Left ventricle myocardium superior (tissue), 1 donor: ENCODE data around the gene CYTH1. TPM values are rescaled to one million over a fixed set of nuclear protein-coding genes. Genes with fewer than 3 reads are reported as not detected.

ENCODE experiments used
- ATAC-seq: fragments of 200-7000 bp; cut with Tn5 transposase; one replicate; pipeline ENCODE4 v1.9.1; 2020; ENCODE audit warnings: mild to moderate bottlenecking, moderate library complexity
- DNase-seq: peaks from one replicate; pipeline ENCODE4 v3.0.0-alpha.2; 2020
- intact Hi-C: fragments of 100-400 bp; cut with micrococcal nuclease; formaldehyde crosslinking; loops from one replicate; pipeline ENCODE4 v1.11.0; 2022
- total RNA-seq: library from RNA; stranded (reverse); fragmentation: NEBNext Ultra II Directional; extraction: Animal tissue kit (Norgen Biotek cat#: 25700); gene quantifications from one replicate; pipeline ENCODE4 v1.2.1, GENCODE V29; 2021
- donor health status: DM: no; HTN: yes; CAD: no; lungs with severe emphysema.

Gene CYTH1
- total RNA-seq, 1 donor from 2014 or later = 38.0 TPM

DNA sequence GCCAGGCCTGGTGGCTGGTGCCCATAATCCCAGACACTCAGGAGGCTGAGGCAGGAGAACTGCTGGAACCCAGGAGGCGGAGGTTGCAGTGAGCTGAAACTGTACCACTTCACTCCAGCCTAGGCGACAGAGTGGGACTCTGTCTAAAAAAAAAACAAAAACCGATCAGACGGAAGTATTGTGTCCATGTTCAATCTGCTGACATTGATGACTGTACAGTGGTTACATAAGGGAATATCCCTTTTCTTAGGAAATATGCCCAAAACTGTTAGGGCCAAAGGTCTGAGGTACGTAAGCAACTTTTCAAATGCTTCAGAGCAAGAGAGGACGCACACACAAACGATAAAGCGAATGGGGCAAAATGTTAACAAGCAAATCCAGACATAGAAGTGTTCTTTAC, 135.0 kb downstream of the CYTH1 start:
- ATAC-seq (no peak), DNase-seq (no peak)
- intact Hi-C loops = no loop called here

GRCh38 chr17:78645421-78646295, 136.4 kb downstream of the CYTH1 start:
- DNase-seq = peak; percentile 81
- intact Hi-C loops = no loop called here
- peak; percentile 94 for ATAC-seq

- ATAC-seq = no peak
- DNase-seq = no peak
- intact Hi-C loops = no loop called here
These were observed 137.1 kb downstream of the CYTH1 start for GRCh38 chr17:78644931-78645351.

DNA sequence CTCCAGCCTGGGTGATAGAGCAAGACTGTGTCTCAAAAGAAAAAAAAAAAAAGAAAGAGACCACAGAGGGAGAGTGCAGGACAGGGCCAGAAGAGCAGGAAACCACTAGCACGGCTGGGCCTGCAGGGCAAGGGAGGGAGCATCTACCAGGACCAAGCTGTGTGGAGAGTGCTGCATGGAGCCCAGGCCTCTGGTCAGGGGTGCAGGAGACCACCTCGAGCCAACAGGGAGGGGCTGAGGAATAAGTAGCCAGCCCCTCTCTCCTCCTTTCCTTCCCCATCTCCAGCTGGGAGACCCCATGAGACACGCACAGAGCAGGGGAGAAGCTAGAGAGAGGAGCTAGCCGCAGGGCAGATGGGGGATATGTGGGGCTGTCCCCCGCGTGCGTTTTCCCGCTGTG, 137.8 kb downstream of the CYTH1 start:
- intact Hi-C loops = no loop called here
- no peak for DNase-seq
- ATAC-seq = no peak

DNA sequence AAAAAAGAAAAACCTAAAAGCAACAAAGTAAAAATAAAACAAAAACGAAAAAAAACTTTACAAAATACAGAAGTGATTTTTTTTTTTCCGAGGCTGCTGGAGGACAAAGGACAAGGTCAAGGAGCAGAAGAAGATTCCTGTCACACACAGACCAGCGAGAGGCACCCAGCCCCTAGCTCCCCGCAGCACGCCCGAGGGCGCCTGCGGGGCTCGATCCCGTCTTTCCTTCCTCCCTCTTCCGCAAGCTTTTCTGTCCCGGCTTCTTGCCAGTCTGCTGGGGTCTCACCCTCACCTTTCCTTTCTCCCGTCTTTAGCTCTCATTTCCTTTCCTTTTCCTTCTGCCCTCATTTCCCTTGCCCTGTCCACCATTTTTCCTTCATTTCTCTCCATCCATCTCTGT, 138.7 kb downstream of the CYTH1 start:
- DNase-seq (no peak), ATAC-seq (no peak)
- intact Hi-C loops = no loop called here

DNA sequence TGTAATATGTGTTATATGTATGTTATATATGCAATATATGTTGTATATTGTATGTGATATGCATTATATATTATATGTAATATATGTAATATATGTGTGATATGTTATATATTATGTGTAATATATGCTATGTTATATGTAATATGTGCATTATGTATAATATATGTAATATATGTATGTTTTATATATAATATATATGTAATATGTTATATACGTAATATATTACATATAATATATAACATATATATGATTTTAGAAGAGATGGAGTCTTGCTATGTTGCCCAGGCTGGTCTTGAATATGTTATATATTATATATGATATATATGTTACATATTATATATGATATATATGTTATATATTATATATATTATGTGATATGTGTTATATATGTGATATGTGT, 139.4 kb downstream of the CYTH1 start:
- intact Hi-C loops = no loop called here
- no peak for ATAC-seq
- DNase-seq = no peak

GRCh38 chr17:78641666-78642065, 140.4 kb downstream of the CYTH1 start:
- DNase-seq (no peak), ATAC-seq (no peak)
- intact Hi-C loops = no loop called here

GRCh38 chr17:78641243-78641642, 140.8 kb downstream of the CYTH1 start:
- ATAC-seq (no peak), DNase-seq (no peak)
- intact Hi-C loops = no loop called here

GRCh38 chr17:78640700-78641099, 141.4 kb downstream of the CYTH1 start:
- intact Hi-C loops = no loop called here
- no peak for ATAC-seq
- no peak for DNase-seq

DNA sequence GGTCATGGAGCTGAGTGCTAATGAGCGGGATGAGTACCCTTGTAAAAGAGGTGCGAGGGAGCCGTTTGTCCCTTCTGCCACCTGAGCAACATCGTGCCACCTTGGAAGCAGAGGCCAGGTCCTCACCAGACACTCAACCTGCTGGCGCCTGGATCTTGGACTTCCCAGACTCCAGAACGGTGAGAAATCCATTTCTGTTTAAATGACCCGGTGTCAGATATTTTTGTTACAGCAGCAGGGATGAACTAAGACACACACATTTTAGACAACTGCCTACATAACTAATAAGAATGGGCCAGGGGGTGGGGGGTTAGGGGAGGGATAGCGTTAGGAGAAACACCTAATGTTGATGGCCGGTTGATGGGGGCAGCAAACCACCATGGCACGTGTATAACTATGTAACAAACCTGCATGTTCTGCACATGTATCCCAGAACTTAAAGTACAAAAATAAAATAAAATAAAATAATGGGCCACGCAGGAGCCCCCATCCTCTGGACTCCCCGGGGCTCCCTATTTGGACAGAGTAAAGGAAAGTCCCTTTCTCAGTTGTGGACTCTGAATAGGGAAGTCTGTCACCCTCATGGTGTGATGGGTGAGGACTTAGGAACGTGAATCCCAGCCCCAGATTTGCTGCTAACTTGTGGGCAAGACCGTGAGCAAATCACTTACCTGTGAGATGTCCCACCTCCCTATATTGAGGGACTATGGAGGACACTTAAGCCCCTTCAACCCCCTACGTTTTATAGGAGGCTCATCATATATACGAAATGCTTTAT, 144.2 kb downstream of the CYTH1 start:
- DNase-seq (no peak), ATAC-seq (no peak)
- intact Hi-C loops = no loop called here

DNA sequence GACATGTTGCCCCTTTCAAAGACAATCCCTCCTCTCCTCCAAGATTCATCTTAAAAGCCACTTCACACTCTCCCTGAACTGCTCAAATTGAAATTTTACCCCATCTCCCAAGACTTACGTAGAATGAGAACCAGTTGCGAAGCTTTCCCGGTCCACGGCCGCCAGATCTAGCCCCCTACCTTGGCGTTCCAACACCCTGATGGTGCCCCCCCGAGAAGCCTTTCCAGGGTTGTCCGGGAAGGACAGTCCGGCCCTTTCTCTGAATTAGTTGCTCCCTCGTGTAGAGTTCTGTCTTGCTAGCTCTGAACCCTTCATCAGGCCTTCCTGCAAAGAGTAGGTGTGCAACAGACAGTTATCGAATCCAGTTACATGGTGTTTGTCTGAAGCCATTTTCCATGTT, 144.9 kb downstream of the CYTH1 start:
- DNase-seq (no peak), ATAC-seq (no peak)
- intact Hi-C loops = no loop called here

- DNase-seq (no peak), ATAC-seq (no peak)
- intact Hi-C loops = no loop called here
These were observed 147.9 kb downstream of the CYTH1 start for GRCh38 chr17:78634154-78634553.

- DNase-seq = no peak
- intact Hi-C loops = no loop called here
- ATAC-seq = no peak
These were observed 152.6 kb downstream of the CYTH1 start for GRCh38 chr17:78629436-78629995.

DNA sequence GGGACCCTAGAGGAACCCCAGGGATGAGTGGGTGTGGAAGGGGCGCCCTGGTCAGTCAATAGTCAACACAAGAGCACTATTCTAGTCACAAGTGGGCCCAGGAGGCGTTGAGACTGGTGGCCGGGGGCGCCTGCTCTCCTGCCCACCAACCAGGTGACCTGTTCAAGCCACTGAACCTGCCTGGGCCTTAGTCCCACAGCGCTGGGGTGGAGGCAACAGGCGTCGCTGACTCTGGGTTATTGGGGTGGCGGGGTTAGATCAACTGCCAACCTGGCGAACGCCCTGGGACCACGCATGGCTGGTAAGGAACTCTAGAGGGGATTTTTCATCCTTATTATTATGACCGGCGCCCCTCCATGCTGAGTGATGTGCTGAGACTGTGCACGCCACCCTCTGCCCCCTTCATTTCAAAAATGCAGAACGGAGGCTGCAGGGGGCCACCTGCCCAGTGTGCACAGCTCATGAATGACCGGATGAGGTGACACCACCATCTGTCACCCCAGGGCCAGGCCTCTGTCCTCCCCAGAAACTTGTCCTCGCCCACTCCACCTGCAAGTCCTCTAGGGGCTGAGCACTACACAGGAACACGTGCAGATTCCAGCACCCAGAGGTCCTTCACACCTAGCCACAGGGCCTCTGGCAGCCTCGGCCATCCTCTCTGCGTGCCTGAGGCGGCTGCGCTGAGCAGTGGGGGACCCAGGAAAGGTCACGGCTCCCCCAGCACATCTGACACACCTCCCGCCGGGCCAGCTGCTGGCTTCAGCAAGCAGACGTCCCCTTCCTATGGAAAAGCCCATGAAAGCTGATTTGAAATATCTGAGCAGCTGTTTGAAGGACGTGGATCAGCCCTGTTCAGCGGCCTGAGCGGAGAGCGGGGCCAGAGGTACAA, 153.3 kb downstream of the CYTH1 start:
- ATAC-seq (no peak), DNase-seq (no peak)
- intact Hi-C loops = no loop called here

- intact Hi-C loops = no loop called here
These were observed 157.5 kb downstream of the CYTH1 start for GRCh38 chr17:78624324-78625151.

More at GRCh38 chr17:78624324-78625151, 157.5 kb downstream of the CYTH1 start:
- DNase-seq (no peak), ATAC-seq (no peak)
